ENCODE results near the gene TPX2.

TPX2 gene

GRCh38 chr20:31705598-31706597 is 33.2 kb upstream of the TPX2 start:
- peak; percentile 69 for DNase-seq (ENCODE audit: low spot score)

GRCh38 chr20:31706607-31707257 is 32.4 kb upstream of the TPX2 start:
- DNase-seq (ENCODE audit: low spot score), result peak; percentile 95

- DNase-seq (ENCODE audit: low spot score), result no peak
Measured at GRCh38 chr20:31707258-31707615, 31.9 kb upstream of the TPX2 start.

- peak; percentile 81 for DNase-seq (ENCODE audit: low spot score)
Measured at GRCh38 chr20:31707994-31708735, 30.9 kb upstream of the TPX2 start.

GRCh38 chr20:31708736-31709534 is 30.2 kb upstream of the TPX2 start:
- peak; percentile 70 for DNase-seq (ENCODE audit: low spot score)

GRCh38 chr20:31709939-31710338 is 29.2 kb upstream of the TPX2 start:
- DNase-seq (ENCODE audit: low spot score), result no peak

GRCh38 chr20:31710423-31711108 is 28.5 kb upstream of the TPX2 start:
- peak; percentile 93 for DNase-seq (ENCODE audit: low spot score)

GRCh38 chr20:31711179-31712111 is 27.6 kb upstream of the TPX2 start:
- DNase-seq (ENCODE audit: low spot score), result peak; percentile 75

GRCh38 chr20:31712112-31712553 is 27.0 kb upstream of the TPX2 start:
- peak; percentile 72 for DNase-seq (ENCODE audit: low spot score)

GRCh38 chr20:31712564-31713311 is 26.4 kb upstream of the TPX2 start:
- peak; percentile 59 for DNase-seq (ENCODE audit: low spot score)

GRCh38 chr20:31713312-31714273 is 25.5 kb upstream of the TPX2 start:
- DNase-seq (ENCODE audit: low spot score), result peak; percentile 53

GRCh38 chr20:31715766-31716165 is 23.3 kb upstream of the TPX2 start:
- DNase-seq (ENCODE audit: low spot score), result no peak

- DNase-seq (ENCODE audit: low spot score), result peak; percentile 65
Measured at GRCh38 chr20:31716351-31716750, 22.7 kb upstream of the TPX2 start.

GRCh38 chr20:31716818-31717477 is 22.1 kb upstream of the TPX2 start:
- peak; percentile 70 for DNase-seq (ENCODE audit: low spot score)

- DNase-seq (ENCODE audit: low spot score), result peak; percentile 63
Measured at GRCh38 chr20:31717478-31718201, 21.4 kb upstream of the TPX2 start.

GRCh38 chr20:31718952-31719643 is 20.0 kb upstream of the TPX2 start:
- DNase-seq (ENCODE audit: low spot score), result peak; percentile 70
